Gastroesophageal sphincter (tissue), 4 donors: ENCODE measurements around the gene FGFRL1. TPM values are rescaled to one million over a fixed set of nuclear protein-coding genes. Genes with fewer than 3 reads are reported as not detected.

ENCODE experiments used
- ATAC-seq: fragments of 150-250 bp; one replicate; pipeline ENCODE4 v1.9.1; 2016; ENCODE audit warnings: mild to moderate bottlenecking, moderate library complexity
- H3K27ac ChIP-seq, 4 donors: fragments of 200-600 bp; sonication (generic) in 3 of 4; 1 replicate in 3 of 4; 2 replicates in 1 of 4; pipeline ENCODE4 v1.5.1; 2016 to 2019
- H3K27me3 ChIP-seq: fragments of 200-600 bp; sonication (generic); one replicate; pipeline ENCODE4 v1.5.1; 2019
- H3K36me3 ChIP-seq, 2 donors: fragments of 200-600 bp; sonication (generic); one replicate each; pipeline ENCODE4 v1.5.1; 2019; ENCODE audit warnings: control low read depth in 1 of 2
- H3K4me1 ChIP-seq, 3 donors: fragments of 200-600 bp; sonication (generic); 1 replicate in 2 of 3; 2 replicates in 1 of 3; pipeline ENCODE4 v1.5.1; 2016 to 2019; ENCODE audit warnings: control low read depth in 2 of 3
- H3K4me3 ChIP-seq, 2 donors: fragments of 200-600 bp; sonication (generic); one replicate each; pipeline ENCODE4 v1.5.1; 2019; ENCODE audit warnings: mild to moderate bottlenecking in 1 of 2, moderate library complexity in 1 of 2
- H3K9me3 ChIP-seq, 3 donors: fragments of 200-600 bp; sonication (generic); one replicate each; pipeline ENCODE4 v1.5.1; 2017 to 2019; ENCODE audit warnings: control low read depth in 2 of 3
- CTCF ChIP-seq, 4 experiments: fragments of 200-600 bp in 2 of 4; fragments of 450-650 bp in 2 of 4; sonication (generic) in 1 of 4; IDR thresholded peaks; one replicate each; pipeline ENCODE4 v1.5.1; 2017 to 2019; ENCODE audit warnings: antibody characterized with exemption in 4 of 4, mild to moderate bottlenecking in 2 of 4, moderate library complexity in 2 of 4
- EP300 ChIP-seq: sonication (generic); formaldehyde crosslinking; IDR thresholded peaks from one replicate; pipeline ENCODE4 v1.6.1; 2017; ENCODE audit warnings: antibody characterized with exemption, mild to moderate bottlenecking
- POLR2A ChIP-seq, 2 donors: fragments of 450-650 bp; IDR thresholded peaks; one replicate each; pipeline ENCODE4 v1.6.1; 2017; ENCODE audit warnings: antibody characterized with exemption in 2 of 2, mild to moderate bottlenecking in 2 of 2, moderate library complexity in 1 of 2
- POLR2AphosphoS5 ChIP-seq: sonication (generic); formaldehyde crosslinking; IDR thresholded peaks from one replicate; pipeline ENCODE4 v1.6.1; 2017; ENCODE audit warnings: antibody characterized with exemption
- WGBS, 2 donors: methylation state at CpG; one replicate each; pipeline ENCODE4 v1.1.5; 2018; ENCODE audit warnings: low coverage in 1 of 2; 5-methylcytosine and 5-hydroxymethylcytosine counted together
- total RNA-seq, 4 donors: library from RNA; depleted of rRNA; stranded (reverse); fragments of >200 nt; gene quantifications; one replicate each; pipeline ENCODE4 v1.1.0, GENCODE V29; 2016

FGFRL1 gene
- total RNA-seq, 4 donors from 2014 or later = 21.9 to 36.8 (median 25.4) TPM

DNA sequence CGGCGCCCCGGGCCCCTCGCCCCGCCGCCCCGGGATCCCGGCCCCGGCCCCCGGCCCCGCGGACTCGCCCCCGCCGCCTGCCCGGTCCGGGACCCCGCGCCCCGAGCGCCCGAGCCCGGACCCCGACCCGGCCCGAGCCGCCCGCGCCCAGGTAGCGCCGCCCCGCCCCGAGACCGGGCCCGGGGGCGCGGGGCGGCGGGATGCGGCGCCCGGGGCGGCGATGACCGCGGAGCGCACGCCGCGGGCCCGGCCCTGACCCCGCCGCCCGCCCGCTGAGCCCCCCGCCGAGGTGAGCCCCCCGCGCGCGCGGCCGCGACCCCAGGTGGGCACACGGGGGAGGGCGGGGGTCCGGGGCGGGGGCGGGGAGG lies 224 bp downstream of the FGFRL1 start:
- no peak for TF ChIP-seq POLR2AphosphoS5
- TF ChIP-seq CTCF (IDR thresholded peaks at IDR 0.05) = no peak
- no peak for TF ChIP-seq EP300
- no peak for TF ChIP-seq POLR2A (IDR thresholded peaks at IDR 0.05)
- peak; percentile 2 for ATAC-seq
- Histone ChIP-seq H3K27me3 (peaks cover 19% of the 10 kb centered on the region), H3K9me3 (no peaks in the 10 kb centered on the region), H3K4me1 (peaks cover 0 to 58% (median 25%) of the 10 kb centered on the region in 3 donors), H3K4me3 (peak overlapping the region; percentile 52 to 75), H3K36me3 (no peaks in the 10 kb centered on the region), H3K27ac (peak overlapping the region in 2 of 4 donors; percentile 24 to 83)
- no CpG with 5 or more reads among the region's 69 CpGs for WGBS, 2 donors

GRCh38 chr4:1012034-1012739 lies 761 bp downstream of the FGFRL1 start:
- WGBS, 2 donors = no CpG with 5 or more reads among the region's 69 CpGs
- Histone ChIP-seq H3K27ac (peak overlapping the region in 3 of 4 donors; percentile 14 to 54 (median 17)), H3K4me1 (peaks cover 0 to 61% (median 25%) of the 10 kb centered on the region in 3 donors), H3K9me3 (no peaks in the 10 kb centered on the region), H3K36me3 (no peaks in the 10 kb centered on the region), H3K27me3 (peaks cover 14% of the 10 kb centered on the region), H3K4me3 (peak overlapping the region; percentile 52 to 75)
- ATAC-seq = no peak
- TF ChIP-seq EP300 = no peak
- TF ChIP-seq CTCF (IDR thresholded peaks at IDR 0.05) = no peak
- TF ChIP-seq POLR2AphosphoS5 = no peak
- no peak for TF ChIP-seq POLR2A (IDR thresholded peaks at IDR 0.05)

DNA sequence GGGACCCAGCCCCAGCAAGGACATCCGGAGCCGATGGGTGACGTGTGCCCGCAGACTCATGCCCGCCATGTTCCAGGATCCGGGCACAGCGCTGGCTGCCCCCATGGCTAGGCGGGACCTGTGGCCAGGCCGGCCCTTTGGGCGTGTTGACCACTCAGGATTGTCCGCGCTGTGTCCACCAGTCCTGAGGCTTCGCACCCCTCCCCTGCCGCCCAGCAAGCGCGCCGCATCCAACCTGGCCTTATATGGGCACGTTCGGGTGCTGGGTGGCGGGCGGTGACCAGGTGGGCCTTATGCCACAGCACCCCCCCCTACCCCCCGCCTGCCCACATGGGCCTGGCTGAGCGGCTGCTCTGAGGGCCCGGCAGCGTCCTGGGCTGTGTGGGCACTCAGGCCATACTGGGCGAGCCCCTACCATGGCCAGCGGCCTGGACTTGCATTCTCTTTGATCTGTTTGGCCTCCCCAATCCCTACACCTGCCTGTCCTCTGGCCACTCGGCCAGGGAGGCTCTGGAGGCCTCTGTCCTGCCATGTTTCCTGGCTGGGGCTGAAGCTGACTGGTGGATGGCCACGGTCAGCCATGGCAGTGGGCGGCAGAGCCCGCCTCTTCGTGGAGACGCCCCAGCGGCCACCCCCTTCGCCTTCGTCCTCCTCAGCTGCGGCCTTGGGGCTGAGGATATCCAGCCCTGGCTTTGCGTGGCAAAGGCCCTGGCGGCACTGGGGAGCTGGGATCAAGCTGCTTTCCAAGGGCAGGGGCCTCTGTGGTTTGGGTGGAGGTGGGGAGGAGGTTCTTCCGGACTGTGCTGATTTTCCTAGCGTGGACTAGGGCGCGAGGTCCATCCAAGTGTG lies 2.0 kb downstream of the FGFRL1 start:
- WGBS, 2 donors = 69 to 98% methylated on average over 2 to 6 of the region's 43 CpGs
- no peak for TF ChIP-seq POLR2AphosphoS5
- no peak for TF ChIP-seq EP300
- no peak for TF ChIP-seq POLR2A (IDR thresholded peaks at IDR 0.05)
- TF ChIP-seq CTCF (IDR thresholded peaks at IDR 0.05) = no peak
- H3K4me1 ChIP-seq = peaks cover 0 to 73% (median 25%) of the 10 kb centered on the region in 3 donors

DNA sequence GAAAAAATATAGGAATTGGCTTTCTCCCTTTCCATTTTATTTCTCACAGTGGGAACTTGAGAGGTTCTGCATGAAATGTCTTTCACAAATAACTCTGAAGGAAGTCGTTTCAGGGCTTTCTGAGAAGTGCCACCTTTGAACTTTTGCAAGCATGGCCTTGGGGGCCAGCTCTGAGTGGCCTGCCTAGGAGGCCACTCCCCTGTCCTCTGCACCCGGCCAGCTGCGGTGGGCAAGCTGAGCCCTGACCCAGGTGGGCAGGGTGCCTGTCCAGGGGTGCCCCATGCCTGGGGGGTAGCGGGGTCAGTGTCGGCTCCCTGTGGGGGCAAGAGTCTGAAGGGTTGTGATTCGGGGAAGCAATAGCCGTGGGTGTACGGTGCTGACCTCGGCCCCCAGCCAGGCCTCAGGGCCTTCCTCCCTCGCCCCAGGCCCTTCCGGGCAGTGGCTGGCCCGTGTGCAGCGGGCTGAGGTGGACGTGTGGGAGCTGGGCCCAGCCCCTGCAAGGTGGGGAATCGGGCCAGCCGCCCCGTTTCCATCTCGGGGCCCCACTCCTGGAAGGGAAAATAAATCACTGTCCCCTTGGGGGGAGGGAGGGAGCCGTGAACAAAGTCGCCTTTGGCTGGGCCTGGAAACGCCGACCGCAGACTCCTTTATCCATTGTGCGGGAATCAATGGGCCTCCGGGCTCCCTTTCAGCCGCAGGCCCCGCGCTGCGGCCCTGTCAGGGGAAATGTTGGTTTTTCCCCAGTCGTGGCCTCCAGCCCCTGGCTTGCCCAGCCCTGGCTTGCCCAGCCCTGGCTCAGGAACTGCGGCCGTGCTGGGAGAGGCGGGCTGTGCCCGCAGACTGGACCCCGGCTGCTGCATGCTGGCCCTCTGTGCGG lies 3.1 kb downstream of the FGFRL1 start:
- WGBS, 2 donors = 50 to 71% methylated on average over 1 of the region's 36 CpGs
- Histone ChIP-seq H3K36me3 (no peaks in the 10 kb centered on the region), H3K27me3 (no peaks in the 10 kb centered on the region), H3K27ac (no peak overlapping the region), H3K4me1 (peaks cover 0 to 68% (median 18%) of the 10 kb centered on the region in 3 donors), H3K9me3 (no peaks in the 10 kb centered on the region), H3K4me3 (no peak overlapping the region)
- no peak for TF ChIP-seq POLR2A (IDR thresholded peaks at IDR 0.05)
- no peak for TF ChIP-seq CTCF (IDR thresholded peaks at IDR 0.05)
- TF ChIP-seq EP300 = no peak
- TF ChIP-seq POLR2AphosphoS5 = no peak
- no peak for ATAC-seq

More for the DNA sequence above, 2.0 kb downstream of the FGFRL1 start:
- no peaks in the 10 kb centered on the region for H3K9me3 ChIP-seq
- no peak overlapping the region for H3K27ac ChIP-seq
- no peak overlapping the region for H3K4me3 ChIP-seq
- H3K27me3 ChIP-seq = peaks cover 4% of the 10 kb centered on the region
- no peak for ATAC-seq
- H3K36me3 ChIP-seq = no peaks in the 10 kb centered on the region
